NCI-H1436 treated with DMSO at 0.1 percent for 48 hours (cell line): ENCODE data around the gene DHRS4L2.

Source experiments
- DNase-seq: peaks from one replicate; lab custom pipeline; 2025; lab: John Stamatoyannopoulos, UW

Gene DHRS4L2

DNA sequence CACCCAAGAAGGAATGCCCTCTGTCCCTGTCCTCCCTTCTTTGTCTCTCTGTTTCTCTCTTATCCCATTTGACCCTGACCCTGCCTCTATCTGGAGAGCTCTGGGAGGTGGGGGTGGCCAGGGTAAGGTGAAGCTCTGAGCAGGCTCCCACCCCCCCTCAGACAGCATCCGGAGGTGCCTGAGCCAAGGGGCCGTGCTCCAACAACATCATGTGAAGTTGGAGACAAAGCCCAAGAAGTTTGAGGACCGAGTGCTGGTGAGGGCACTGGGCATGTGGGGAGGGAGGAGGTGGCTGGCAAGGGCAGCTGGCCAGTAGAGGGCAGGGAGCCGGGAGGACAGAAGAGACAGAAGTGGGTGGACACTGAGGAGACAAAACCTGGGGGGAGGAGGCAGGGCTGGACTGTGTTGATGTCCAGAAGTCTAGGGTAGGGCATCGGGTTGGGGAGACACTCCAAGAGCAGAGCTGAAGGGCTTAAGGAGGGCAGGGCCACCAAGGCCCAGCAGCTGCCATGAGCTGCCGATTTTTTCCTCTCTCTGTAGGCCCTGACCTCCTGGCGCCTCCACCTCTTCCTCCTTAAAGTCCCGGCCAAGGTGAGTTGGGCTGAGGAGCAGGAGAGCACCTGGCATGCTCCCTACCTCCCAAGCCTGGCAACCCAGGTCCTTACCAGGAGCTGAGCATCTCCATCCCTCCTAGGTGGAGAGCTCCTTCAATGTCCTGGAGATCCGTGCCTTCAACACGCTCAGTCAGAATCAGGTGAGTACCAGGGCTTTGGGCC is 65.0 kb downstream of the DHRS4L2 start:
- no peak for DNase-seq

DNA sequence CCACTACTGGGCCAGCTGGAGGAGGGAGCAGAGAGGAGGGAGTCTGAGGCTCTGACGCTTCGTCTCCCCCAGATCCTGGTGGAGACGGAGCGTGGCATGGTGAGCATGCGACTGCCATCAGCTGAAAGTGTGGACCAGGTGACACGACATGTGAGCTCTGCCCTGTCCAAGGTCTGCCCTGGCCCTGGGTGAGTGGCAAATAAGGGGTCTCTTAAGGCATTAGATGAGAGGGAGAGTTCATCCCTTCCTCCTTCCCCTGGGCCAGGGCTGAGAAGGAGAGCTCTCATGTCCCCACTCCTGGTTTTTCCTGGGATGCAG is 65.6 kb downstream of the DHRS4L2 start:
- DNase-seq, result no peak

DNA sequence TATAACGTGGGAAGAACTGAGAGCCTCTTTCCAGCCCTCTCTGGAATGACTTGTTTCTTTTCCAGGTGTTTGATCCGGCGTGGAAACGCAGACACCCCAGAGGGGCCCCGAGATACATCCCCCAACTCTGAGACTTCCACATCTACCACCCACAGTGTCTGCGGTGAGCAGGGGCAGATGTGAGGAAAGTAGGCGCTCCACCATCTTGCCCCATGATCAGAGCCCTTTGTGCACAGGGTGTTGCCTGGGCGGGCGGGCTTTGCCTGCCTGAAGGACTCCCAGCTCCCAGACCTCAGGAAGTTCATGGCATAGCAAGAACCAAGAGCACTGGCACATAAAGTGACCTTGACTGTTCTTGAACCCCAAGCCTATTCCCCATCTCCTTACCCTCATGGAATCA is 65.9 kb downstream of the DHRS4L2 start:
- no peak for DNase-seq
